Endometrium (tissue), 2 donors: ENCODE measurements around the gene OBI1.

Experiments used
- FAIRE-seq: peaks from 2 replicates; lab custom pipeline; 2012; peaks lifted over from hg19 to GRCh38; lab: Jason Lieb, UNC
- donor health status: control.
- donor health status: control.

Gene OBI1, protein sequence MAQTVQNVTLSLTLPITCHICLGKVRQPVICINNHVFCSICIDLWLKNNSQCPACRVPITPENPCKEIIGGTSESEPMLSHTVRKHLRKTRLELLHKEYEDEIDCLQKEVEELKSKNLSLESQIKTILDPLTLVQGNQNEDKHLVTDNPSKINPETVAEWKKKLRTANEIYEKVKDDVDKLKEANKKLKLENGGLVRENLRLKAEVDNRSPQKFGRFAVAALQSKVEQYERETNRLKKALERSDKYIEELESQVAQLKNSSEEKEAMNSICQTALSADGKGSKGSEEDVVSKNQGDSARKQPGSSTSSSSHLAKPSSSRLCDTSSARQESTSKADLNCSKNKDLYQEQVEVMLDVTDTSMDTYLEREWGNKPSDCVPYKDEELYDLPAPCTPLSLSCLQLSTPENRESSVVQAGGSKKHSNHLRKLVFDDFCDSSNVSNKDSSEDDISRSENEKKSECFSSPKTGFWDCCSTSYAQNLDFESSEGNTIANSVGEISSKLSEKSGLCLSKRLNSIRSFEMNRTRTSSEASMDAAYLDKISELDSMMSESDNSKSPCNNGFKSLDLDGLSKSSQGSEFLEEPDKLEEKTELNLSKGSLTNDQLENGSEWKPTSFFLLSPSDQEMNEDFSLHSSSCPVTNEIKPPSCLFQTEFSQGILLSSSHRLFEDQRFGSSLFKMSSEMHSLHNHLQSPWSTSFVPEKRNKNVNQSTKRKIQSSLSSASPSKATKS

DNA sequence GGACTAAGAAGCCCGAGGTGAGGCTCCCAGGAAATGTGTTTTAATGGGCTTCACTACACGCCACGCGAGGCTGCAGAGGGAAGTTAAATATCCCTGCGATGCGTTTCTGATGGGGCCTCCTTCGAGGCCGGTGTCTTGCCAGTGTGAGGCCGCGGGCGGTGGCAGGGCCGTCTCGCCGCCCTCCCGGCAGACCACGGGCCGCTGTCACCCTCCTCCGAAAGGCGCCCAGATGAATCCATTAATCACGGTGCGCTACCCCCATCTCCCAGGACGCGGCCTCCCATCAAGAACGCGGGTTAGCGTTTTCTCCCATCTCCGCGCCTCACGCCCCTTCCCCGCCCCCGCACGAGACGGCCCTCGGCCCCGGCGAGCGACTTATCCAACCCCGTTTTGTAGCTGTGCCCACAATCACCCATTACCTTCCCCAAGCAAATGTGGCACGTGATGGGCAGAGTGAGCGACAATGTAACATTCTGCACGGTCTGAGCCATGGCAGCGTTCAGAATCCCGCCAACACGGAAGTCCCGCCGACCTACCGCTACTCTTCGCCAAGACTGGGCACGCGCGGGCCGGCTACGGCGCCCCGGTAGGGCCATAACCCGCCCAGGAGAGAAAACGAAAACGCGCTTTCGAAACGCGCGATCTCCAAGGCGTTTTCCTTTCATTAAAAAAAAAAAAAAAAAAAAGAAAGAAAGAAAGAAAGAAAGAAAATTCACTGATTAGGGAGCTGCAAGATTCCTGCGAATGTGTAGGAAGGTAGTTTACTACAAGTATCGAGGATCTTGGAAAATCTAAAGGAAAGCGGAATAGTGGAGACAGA lies at the start of gene OBI1:
OBI1 (minus strand) TSS at position 526 of the 820 bp plus-strand sequence; CDS start at position 491, 35 bp downstream.
- peak; percentile 88 for FAIRE-seq

DNA sequence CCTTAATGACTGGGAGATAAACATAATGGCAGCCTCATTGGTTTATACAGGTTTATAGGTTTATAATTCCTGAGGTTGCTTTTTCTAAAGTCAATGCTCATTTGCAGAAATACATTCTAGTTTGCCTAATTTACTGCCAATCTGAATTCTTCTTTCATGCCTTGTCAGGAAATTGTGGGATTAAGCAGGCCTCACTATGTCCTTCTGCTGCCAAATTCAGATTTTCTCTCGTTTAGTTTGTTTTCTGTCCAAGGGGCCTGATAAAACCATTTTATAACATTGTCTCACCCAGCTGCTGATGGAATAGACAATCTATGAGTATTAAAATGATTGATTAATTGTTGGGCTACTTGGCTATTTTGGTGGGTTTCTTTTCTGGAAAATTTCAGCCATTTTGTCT lies 42.4 kb upstream of the OBI1 start:
- FAIRE-seq = no peak

DNA sequence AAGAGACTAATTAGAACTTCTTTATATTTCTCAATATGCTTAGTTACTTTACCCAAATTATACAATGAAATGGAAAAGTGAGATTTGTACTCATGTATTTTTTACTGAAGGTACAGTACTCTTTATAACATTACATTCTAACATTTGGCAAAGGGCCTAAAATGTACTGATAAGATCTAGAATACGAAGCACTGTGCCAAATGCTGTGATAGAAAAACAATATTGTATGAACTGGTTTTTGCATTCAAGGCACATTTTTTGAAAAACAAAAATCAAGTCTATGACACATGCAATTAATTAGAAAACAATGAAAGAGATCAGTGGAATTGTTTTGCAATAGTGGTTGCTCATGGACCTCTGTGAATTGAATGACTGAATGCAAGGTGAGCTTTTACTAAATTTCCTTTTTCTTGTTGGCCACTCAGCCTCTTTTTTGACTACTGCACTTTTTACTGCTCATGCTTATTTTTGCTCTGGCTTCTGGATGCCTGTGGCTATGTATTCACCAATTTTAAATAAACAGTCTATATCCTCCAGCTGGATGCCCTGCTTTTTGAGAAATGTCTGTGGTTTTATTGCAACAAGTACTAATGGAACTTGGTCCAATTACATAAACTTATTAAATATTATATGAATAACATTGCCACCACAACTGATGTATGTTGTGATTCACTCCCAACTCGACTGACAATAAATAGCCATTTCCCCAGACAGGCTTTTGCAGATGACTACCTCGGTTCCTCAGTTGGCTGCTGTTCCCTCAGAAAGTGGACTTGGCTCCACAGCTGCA lies 41.4 kb upstream of the OBI1 start:
- no peak for FAIRE-seq

DNA sequence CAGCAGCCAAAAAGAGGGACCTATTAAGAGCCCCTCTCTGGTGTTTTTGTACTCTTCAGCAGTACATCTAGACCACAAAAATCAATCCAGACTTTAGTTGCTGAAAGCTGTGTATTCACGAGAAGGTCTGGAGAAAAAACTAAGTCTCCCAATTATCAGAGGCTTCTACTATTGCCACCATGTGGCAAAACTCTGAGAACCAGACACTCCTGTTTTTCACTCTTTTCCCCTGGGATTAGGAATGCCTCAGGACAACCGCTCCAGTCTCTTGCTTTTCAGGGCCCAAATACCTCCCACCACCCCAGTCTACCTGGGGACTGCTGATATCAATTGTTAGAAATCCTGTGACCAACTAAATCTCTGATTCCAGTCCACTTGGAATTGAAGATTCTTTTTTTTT lies 30.1 kb upstream of the OBI1 start:
- FAIRE-seq = no peak

DNA sequence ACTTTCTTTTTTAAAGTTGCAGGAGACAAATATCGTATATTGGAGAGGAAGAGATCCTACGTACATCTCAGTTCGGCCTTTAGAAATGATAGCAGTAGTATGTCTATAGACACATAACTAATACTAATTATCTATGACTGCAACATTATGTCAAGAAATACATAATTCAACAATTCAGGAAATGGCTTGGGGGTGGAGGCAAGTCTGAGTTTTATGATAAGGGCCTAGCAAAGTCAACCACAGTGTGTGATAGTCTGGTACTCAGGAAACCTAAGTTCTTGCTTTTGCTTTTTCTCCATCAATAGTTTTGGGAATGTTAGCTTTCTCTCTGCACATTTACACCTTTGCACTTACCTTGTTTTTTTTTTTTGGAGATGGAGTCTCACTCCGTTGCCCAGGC lies 27.5 kb upstream of the OBI1 start:
- no peak for FAIRE-seq

DNA sequence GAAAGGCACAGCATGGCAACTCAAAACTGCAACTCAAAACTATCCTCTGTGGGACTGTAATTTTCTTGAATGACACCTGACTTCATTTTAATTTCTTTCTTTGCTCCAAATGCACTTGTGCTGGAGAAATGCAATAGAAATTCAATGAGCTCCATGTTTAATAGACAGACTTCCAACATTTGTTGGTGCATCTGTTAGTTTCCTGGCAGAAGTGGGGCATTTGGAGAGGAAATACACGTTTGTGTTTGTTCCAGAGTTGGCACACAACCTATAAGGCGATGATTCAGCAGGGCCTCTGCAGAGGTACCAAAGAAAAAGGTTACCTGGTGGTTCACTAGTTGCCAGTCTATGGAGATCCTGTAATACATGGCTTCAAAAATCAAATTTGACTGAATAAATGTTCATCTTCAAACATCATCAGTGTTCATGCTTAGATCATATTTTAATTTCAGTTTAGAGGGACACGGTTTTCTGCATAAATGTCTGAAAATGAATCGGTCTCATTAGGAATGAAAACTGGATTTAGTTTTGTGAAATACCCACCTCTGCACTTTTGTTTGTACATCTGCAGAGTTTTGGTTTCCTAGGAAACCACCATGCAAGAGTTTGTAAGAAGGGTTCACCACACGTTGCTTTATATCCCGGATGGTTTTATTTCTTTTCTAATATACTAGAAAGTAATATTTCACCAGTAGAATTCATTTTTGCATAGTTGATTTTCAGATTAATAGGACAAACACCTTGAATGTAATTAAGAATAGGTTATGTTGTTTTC lies 21.8 kb upstream of the OBI1 start:
- no peak for FAIRE-seq

DNA sequence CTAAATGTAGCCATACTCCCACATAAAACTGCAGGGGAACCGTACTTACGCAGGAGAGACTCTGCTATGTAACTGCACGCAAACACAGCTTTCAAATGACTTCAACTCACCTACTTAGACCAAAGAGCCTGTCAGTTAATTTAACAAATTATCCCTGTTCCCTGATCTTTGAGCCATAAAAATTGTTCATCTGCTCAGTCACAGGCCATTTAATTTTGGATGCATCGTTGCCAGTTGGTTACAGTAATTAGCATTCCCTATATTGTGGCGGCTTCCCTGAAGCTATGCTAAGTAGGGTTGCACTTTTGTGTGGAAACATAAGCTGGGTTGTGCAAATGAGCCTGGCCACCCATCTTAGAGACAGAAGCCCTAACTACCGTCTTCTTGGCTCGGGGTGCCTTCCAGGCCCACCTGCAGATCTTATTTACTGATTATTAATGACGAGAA lies 21.2 kb upstream of the OBI1 start:
- no peak for FAIRE-seq

DNA sequence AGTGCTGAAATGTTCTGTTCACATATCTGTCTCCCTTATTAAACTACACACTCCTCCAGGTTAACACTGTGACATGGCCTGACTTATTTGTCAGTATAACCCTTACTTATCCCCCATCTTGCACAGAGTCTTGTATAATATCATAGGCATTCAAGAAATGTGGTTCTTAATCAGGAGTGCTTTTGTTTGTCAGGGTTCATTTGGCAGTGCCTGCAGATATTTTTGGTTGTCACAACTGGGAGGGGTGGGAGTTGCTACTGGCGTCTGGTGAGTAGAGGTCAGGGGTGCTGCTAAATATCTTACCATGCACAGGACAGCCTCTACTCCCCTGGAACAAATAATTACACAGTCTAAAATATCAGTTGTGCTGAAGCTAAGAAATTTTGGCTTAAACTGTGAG lies 20.4 kb upstream of the OBI1 start:
- FAIRE-seq = no peak

DNA sequence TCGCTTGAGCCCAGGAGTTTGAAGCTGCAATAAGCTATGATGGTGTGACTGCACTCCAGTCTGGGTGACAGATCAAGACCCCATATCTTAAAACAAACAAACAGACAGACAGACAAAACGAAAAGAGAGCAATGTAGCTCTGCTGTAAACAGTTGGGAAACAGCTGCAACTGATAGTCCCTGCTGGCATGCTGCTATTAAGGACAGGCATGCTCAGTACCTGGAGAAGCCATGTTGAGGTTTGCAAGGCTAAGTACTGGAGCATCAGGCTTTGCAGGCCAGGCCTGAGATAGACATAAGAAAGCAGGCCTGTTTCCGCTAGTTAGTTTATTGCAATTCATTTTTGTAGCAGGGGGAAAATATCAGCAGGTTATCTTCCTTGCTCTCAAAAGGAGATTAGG lies 16.2 kb upstream of the OBI1 start:
- FAIRE-seq = no peak

DNA sequence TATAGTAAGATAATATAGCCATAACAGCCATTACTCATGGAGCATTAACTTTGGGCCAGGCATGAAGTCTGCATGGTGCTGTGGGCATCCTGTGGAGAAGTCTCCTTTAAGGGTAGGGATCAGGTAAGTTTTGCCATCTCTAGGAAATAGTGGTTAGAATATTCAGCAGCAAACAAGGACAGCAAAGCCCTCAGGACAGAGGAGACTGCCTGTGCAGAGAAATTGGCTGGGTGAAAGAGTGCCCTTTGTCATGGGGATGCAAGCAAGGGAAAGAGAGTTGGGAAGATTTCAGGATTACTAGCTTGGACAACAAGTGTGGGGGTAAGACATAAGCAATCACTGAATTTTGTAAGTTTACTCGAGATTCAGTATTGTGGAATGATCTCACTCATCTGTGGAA lies 15.7 kb upstream of the OBI1 start:
- no peak for FAIRE-seq

DNA sequence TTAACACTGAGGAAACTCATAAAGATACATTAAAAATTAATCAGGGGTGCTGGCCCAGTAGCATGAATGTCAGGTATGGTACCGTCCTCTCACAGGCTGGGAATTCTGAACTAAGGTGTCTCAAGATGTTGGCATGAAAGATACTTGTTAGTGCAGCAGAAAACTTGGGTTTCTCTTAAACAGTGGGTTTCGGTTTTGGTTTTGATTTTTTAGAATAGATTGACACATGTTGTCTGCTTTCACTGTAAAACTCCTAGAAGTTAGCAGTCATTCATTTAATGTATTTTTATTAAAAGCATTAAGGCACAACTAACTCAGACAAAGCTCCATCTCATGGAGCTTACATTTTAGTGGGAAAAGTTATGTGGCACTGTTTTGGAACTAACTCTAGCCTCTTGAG lies 3.5 kb upstream of the OBI1 start:
- FAIRE-seq = no peak

DNA sequence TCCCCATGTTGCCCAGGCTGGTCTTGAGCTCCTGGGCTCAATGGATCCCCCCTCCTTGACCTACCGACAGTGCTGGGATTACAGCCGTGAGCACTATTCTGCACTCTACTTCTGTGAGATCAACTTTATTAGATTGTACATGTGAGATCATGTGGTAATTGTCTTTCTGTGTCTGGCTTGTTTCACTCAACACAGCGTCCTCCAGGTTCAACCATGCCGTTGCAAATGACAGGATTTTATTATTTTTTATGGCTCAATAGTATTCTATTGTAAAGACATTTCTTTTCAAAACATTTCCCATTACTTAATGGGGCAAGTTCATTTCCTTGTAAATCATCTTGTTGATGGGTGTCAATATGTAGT lies 1.5 kb upstream of the OBI1 start:
- no peak for FAIRE-seq

DNA sequence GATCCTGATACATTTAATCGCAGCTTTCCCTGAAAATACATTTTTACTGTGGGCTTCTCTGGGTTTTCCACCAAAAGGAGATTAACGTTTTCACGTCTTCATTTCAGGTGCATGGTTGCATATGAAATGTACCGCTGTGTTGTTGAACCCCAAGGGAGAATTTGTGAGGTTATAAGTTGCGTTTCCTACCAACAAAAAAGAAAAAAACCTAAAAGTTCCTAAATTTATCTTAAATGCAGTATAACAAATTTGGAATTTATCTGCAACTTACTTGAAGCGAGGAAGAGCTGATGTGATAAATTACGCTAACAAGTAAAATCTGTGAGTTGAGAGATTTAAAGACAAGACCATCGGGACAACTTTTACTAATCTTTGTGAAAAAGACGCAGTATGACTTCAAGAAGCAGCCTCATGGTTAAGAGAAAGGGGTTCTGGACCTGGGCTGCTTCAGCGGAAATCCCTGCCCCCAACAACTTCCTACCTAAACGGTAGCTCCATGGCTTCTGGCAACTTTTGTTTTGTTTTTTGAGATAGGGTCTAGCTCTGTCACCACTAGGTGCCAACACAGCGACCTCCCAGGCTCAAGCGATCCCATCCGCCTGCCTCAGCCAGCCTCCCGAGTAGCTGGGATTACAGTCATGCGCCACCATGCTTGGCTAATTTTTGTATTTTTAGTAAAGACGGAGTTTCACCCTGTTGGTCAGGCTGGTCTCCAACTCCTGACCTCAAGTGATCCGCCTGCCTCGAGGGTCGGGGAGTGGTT lies 958 bp upstream of the OBI1 start:
- FAIRE-seq = no peak

DNA sequence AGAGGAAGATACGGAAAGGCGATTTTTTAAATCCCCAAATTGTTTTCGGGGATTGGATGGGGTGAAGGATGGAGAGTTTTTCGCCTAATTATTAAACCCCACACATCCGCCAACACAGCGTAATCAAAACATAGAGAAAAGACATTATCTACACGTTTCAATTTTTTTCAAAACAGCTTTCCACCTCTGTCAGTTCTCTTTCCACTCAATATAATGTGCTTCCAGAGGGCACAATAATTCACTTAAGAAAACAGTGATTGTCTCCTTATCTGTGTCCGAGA lies 435 bp upstream of the OBI1 start:
- no peak for FAIRE-seq

DNA sequence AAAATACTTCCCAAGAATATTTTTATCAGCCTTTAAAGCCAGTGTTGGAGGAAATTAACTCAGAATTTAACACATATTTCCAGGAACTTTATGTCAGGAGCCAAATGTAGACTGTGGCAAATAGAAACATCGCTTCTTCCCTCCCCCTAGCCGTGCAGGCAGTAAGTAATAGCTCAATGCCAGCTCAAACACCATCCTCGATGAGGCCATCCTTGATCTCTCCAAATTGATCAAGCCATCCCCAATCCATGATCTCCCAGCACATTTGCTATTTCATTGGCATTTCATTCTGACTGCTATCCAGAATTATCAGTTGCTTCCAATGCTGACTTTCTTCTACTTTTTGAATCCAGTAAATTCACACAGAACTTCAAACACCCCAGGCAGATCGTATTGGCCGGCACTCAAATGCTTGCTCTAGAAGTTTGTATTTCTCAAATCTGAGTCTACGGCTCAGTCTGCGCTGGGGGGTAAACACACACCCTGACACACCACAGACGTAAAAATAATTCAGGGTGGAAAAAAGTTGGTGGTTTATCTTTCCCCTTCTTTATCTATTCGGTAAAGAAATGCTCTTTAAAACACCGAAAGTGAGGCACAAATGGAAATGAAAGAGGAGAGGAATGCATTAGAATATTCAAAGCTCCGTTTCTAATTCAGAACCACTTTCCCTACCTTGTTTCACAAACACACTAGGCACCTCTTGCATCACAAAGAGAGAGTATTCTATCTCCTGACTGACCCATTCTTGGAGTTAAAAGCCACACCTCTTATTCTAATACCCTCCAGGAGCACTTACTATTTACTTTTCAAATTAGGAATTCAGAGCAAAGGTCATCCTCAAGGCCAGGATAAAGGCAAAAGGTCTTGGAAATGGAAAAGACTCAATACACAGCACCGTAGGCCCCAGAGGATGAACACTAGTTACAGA lies 991 bp downstream of the OBI1 start:
- FAIRE-seq = no peak

DNA sequence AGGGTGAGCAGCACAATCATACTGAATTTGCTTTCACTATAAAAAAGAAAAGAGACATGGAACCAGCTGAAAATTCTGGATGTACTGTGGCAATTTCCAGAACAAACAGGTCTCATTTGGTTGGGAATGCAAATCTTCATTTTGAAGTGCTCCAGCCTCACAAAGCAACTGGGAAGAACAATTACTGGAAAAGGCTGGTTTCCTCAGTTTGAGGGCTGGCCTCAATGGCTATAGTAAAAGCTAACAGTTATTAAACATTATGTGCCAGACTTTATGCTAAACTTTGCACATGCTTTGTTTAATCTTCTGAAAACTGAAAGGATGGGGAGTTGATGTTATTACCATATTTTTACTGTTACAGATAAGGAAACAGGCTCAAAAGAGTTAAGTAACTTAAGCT lies 3.0 kb downstream of the OBI1 start:
- FAIRE-seq = no peak

DNA sequence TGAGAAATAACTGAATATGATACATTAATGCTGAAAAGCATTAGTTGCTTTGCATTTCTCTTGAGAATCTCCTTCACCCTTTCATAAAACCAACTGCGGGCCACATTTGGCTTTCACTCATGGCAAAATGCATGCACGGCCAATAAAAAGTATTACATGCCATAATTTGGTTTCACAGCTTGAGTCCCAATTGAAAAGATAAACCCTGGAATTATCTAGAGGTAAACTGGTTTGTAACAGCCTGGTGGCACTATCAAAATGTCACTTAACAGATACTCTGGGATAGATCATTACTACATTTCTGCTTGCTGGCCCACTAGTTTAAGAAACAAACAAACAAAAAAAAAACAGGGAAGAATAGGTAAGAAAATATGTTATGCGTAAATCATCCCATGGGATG lies 3.9 kb downstream of the OBI1 start:
- no peak for FAIRE-seq

DNA sequence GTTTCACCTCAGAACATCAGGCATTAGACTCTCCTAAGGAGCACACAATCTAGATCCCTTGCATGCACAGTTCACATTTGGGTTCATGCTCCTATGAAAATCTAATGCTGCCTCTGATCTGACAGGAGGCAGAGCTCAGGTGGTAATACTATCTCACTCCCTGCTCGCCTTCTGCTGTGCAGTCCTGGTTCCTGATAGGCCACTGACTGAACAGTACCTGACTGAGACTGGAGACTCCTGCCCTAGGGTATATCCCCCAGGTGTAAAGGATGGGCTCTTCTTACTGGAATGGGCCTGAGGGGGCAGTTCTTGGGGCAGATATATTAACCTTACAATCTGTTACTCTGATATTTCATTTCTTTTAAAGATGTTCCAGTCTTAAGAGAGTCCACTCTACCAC lies 6.3 kb downstream of the OBI1 start:
- no peak for FAIRE-seq

DNA sequence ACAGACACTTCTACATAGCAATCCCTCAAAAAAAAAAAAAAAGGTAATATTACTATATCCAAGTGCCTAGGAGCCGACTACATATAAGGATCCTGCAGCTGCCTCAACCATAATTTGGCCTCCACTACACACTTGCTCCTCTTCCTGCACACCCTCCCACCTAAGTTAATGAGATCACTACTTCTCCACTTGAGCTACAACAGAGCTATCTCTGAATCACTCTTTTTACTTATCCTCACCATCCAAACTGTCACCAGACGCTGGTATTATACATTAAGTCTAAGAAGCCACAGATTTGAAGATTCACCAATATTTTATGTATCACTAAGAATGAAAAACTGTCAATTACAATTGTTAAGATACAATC lies 8.3 kb downstream of the OBI1 start:
- FAIRE-seq = no peak
